ENCODE measurements around the gene THOC1.

DNA sequence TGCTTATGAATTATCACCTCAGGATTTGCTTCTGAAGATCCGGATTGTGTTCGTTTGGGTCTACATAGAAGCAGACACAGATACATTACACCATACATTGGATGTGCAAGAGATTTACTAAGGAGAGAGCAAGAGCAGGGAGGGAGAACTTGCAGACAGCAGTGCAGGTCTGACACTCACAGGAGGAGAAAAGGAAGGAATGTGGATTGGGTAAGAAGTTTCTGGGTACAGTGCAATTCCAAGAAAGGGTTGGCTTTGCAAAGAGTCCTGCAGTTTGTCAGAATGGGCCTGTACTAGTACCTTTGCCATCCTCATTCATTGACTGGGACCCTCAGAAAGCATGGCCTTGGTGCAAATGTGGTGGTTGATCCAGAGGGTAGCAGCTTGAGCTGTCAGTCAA, 4.8 kb upstream of the THOC1 start:
- TF ChIP-seq, protein P1, sequence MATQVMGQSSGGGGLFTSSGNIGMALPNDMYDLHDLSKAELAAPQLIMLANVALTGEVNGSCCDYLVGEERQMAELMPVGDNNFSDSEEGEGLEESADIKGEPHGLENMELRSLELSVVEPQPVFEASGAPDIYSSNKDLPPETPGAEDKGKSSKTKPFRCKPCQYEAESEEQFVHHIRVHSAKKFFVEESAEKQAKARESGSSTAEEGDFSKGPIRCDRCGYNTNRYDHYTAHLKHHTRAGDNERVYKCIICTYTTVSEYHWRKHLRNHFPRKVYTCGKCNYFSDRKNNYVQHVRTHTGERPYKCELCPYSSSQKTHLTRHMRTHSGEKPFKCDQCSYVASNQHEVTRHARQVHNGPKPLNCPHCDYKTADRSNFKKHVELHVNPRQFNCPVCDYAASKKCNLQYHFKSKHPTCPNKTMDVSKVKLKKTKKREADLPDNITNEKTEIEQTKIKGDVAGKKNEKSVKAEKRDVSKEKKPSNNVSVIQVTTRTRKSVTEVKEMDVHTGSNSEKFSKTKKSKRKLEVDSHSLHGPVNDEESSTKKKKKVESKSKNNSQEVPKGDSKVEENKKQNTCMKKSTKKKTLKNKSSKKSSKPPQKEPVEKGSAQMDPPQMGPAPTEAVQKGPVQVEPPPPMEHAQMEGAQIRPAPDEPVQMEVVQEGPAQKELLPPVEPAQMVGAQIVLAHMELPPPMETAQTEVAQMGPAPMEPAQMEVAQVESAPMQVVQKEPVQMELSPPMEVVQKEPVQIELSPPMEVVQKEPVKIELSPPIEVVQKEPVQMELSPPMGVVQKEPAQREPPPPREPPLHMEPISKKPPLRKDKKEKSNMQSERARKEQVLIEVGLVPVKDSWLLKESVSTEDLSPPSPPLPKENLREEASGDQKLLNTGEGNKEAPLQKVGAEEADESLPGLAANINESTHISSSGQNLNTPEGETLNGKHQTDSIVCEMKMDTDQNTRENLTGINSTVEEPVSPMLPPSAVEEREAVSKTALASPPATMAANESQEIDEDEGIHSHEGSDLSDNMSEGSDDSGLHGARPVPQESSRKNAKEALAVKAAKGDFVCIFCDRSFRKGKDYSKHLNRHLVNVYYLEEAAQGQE (IDR thresholded peaks at IDR 0.05; ENCODE audit: low read depth), result no peak
- TF ChIP-seq TAF1 (IDR thresholded peaks at IDR 0.05; ENCODE audit: low read depth), result no peak
